Esophagus squamous epithelium (tissue), 4 donors: Measurements from ENCODE around the gene ACTL10.

Source experiments
- CTCF ChIP-seq, 6 experiments: fragments of 450-650 bp in 4 of 6; fragments of 200-600 bp in 2 of 6; sonication (generic) in 2 of 6; IDR thresholded peaks; one replicate each; pipeline ENCODE4 v1.5.1; 2016 to 2019; ENCODE audit warnings: antibody characterized with exemption in 6 of 6, mild to moderate bottlenecking in 4 of 6, moderate library complexity in 4 of 6
- POLR2A ChIP-seq, 4 donors: fragments of 450-650 bp; IDR thresholded peaks; one replicate each; pipeline ENCODE4 v1.6.1; 2017; ENCODE audit warnings: antibody characterized with exemption in 4 of 4, mild to moderate bottlenecking in 4 of 4, moderate library complexity in 3 of 4

GRCh38 chr20:33644313-33645071 is 22.3 kb upstream of the ACTL10 start:
- no peak for TF ChIP-seq POLR2A (IDR thresholded peaks at IDR 0.05)
- TF ChIP-seq CTCF (IDR thresholded peaks at IDR 0.05), result no peak
